Smooth muscle cell of bladder (primary cell): ENCODE data around the gene CLEC4M. TPM values are rescaled to one million over a fixed set of nuclear protein-coding genes. Genes with fewer than 3 reads are reported as not detected.

Experiments used
- total RNA-seq: library from RNA; depleted of rRNA; stranded (reverse); fragments of >200 nt; gene quantifications from 2 replicates; pipeline ENCODE4 v1.2.3, GENCODE V29; 2014

CLEC4M gene
- total RNA-seq, result not detected in 2 replicates

DNA sequence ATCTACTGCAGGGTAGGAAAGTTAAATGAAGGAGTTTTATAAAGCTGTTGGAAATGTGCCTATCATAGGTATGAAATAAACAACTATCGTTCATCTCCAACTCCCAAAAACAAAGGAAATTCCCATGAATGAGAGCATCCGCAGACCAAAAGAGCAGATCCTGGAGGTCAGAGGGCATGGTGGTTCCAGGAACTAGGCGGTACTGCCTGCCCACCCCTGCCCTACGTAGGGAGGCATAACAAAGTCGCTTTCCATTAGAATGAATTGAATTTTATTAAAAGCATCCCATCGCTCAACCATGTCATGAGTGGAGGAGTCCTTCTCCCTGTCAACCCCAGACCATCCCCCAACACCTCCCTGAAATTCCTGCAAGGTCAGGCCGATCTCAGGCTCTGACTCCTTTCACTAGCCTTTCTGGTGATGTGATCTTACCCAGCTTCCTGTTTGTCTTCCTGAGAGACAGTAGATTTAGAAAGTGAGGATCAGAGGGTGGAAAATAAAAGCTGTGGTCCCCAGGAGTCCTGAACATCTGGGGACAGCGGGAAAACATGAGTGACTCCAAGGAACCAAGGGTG is at the start of gene CLEC4M:
Gene CLEC4M, plus strand, starts transcription at position 525 of the 575 bp plus-strand sequence. Its CDS starts 24 bp downstream, at position 549.

GRCh38 chr19:7732045-7732444 is 31.0 kb upstream of the CLEC4M start, which contains the start of gene CLEC4G:
TSS of gene CLEC4G (minus strand) at chr19:7732110. CDS start at chr19:7732102, 8 bp downstream.

GRCh38 chr19:7746903-7747884 is 15.8 kb upstream of the CLEC4M start, which contains the start of gene CD209:
TSS of gene CD209 (minus strand) at chr19:7747534. CDS start at chr19:7747511, 23 bp downstream.

Other genes starting within 250 kb of the CLEC4M start
- gene ZNF358, start 247.1 kb upstream of the CLEC4M start, total RNA-seq, result 8.5 and 11.4 TPM in 2 replicates
- 3.8 and 5.6 TPM in 2 replicates for gene MCOLN1, start 240.6 kb upstream of the CLEC4M start, total RNA-seq
- gene PNPLA6, start 227.5 kb upstream of the CLEC4M start, total RNA-seq, result 38.5 and 63.0 TPM in 2 replicates
- gene CAMSAP3, start 167.4 kb upstream of the CLEC4M start, total RNA-seq, result not detected in 2 replicates
- gene XAB2, start 133.7 kb upstream of the CLEC4M start, total RNA-seq, result 20.9 and 23.4 TPM in 2 replicates
- 34.2 and 39.3 TPM in 2 replicates for gene PET100, start 133.4 kb upstream of the CLEC4M start, total RNA-seq
- gene PCP2, start 129.5 kb upstream of the CLEC4M start, total RNA-seq, result not detected in 2 replicates
- 6.6 and 8.8 TPM in 2 replicates for gene STXBP2, start 126.1 kb upstream of the CLEC4M start, total RNA-seq
- not detected in 2 replicates for gene RETN, start 94.2 kb upstream of the CLEC4M start, total RNA-seq
- not detected in 2 replicates for gene MCEMP1, start 86.2 kb upstream of the CLEC4M start, total RNA-seq
- gene TRAPPC5, start 82.4 kb upstream of the CLEC4M start, total RNA-seq, result 124 and 126 TPM in 2 replicates
- gene FCER2, start 61.1 kb upstream of the CLEC4M start, total RNA-seq, result not detected in 2 replicates
- not detected in 2 replicates for gene CLEC4G, start 31.1 kb upstream of the CLEC4M start, total RNA-seq
- not detected in 2 replicates for gene CD209, start 15.7 kb upstream of the CLEC4M start, total RNA-seq
- gene EVI5L, start 67.0 kb downstream of the CLEC4M start, total RNA-seq, result 13.5 and 14.7 TPM in 2 replicates
- under 0.01 TPM in 1 of 2 replicates, not detected in the other for gene PRR36, start 111.1 kb downstream of the CLEC4M start, total RNA-seq
- 6.0 and 6.3 TPM in 2 replicates for gene LRRC8E, start 125.3 kb downstream of the CLEC4M start, total RNA-seq
- 5.8 and 9.3 TPM in 2 replicates for gene MAP2K7, start 140.6 kb downstream of the CLEC4M start, total RNA-seq
- gene TGFBR3L, start 151.6 kb downstream of the CLEC4M start, total RNA-seq, result 0.85 and 2.0 TPM in 2 replicates
- 11.7 and 14.1 TPM in 2 replicates for gene SNAPC2, start 157.1 kb downstream of the CLEC4M start, total RNA-seq
- 0.85 and 1.9 TPM in 2 replicates for gene CTXN1, start 162.9 kb downstream of the CLEC4M start, total RNA-seq
- gene TIMM44, start 180.4 kb downstream of the CLEC4M start, total RNA-seq, result 53.7 and 65.7 TPM in 2 replicates
- gene ELAVL1, start 242.4 kb downstream of the CLEC4M start, total RNA-seq, result 13.1 and 32.0 TPM in 2 replicates